Activated CD8-positive, alpha-beta memory T cell treated with anti-CD3 and anti-CD28 coated beads for 36 hours (primary cell): ENCODE results near the gene HSF4. TPM values are rescaled to one million over a fixed set of nuclear protein-coding genes. Genes with fewer than 3 reads are reported as not detected.

ENCODE experiments used
- CTCF ChIA-PET: fragments of 350-600 bp; sonication (Branson Sonifier 250); formaldehyde crosslinking; loops from one replicate; lab custom pipeline; 2021; ENCODE audit warnings: antibody characterized with exemption; lab: Charles Lee
- POLR2A ChIA-PET: fragments of 350-600 bp; sonication (Branson Sonifier 250); formaldehyde crosslinking; loops from one replicate; lab custom pipeline; 2021; ENCODE audit warnings: antibody characterized with exemption; lab: Charles Lee
- total RNA-seq, 2 experiments: library from RNA; stranded (reverse); gene quantifications; one replicate each; pipeline ENCODE4 v1.2.3, GENCODE V29; 2021

The HSF4 gene
- total RNA-seq, 2 experiments from 2014 or later: 7.6 to 11.4 TPM

DNA sequence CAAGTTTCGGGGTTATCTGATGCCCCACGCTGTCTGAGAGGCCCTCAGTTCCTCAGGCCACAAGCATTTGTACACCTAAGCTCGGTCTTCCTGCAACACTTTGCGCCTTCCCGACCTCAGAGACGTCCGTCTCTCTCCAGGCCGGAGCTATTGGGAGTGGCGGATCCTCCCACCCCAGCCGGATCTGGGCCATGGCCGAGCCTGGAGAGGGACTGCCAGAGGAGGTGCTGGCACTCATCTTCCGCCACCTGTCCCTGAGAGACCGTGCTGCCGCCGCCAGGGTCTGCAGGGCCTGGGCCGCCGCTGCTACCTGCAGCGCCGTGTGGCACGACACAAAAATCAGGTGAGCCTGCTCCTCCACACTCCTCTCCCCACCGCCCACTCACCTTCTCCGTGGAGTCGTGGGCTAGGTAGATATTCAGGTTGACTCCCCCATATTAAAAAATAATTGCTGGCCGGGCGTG lies 2.9 kb upstream of the HSF4 start:
- CTCF ChIA-PET: interaction anchor here (1.2 to 4.1 kb wide), 5 partner anchors 9 to 183 kb away, joined by 5 to 26 read pairs (median 6); partner anchors contain the start of gene NOL3
- POLR2A ChIA-PET: interaction anchor here (0.5 kb wide), 1 partner anchor 229 kb away, joined by 3 read pairs; no protein-coding TSS in a partner anchor

GRCh38 chr16:67162506-67163163 lies 1.9 kb upstream of the HSF4 start:
- ChIA-PET CTCF (interaction anchor here (0.6 to 4.1 kb wide), 9 partner anchors 7 to 209 kb away, joined by 3 to 26 read pairs (median 5); no protein-coding TSS in a partner anchor), POLR2A (interaction anchor here (0.6 to 1.1 kb wide), 4 partner anchors 9 to 1594 kb away, joined by 3 to 4 read pairs (median 4); no protein-coding TSS in a partner anchor)

DNA sequence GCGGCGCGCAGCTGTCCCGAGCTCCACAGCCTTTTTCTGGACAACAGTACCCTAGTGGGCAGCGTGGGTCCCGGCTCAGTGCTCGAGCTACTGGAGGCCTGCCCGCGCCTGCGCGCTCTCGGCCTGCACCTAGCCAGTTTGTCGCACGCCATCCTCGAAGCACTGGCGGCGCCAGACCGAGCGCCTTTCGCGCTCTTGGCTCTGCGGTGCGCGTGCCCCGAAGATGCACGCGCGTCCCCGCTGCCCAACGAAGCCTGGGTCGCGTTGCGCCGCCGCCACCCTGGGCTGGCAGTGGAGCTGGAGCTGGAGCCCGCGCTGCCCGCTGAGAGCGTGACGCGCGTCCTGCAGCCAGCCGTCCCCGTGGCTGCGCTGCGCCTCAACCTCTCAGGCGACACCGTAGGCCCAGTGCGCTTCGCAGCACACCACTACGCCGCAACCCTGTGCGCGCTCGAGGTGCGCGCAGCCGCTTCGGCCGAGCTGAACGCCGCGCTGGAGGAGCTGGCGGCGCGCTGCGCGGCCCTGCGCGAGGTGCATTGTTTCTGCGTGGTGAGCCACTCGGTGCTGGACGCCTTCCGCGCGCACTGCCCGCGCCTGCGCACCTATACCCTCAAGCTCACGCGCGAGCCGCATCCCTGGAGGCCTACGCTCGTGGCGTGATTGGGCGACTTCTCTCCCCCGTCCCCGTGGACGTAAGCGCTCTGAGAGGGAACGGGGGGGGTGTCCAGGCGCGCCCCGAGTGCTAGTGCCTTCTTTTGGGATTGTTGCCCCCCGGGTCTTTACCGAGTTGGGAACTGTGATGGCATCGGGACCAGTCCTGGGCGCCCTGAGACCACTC lies 1.2 kb upstream of the HSF4 start:
- POLR2A ChIA-PET: interaction anchor here (0.9 to 1.1 kb wide), 2 partner anchors 10 to 11 kb away, joined by 3 to 4 read pairs; no protein-coding TSS in a partner anchor
- CTCF ChIA-PET: interaction anchor here (0.9 to 4.1 kb wide), 9 partner anchors 8 to 206 kb away, joined by 3 to 26 read pairs (median 4); no protein-coding TSS in a partner anchor

DNA sequence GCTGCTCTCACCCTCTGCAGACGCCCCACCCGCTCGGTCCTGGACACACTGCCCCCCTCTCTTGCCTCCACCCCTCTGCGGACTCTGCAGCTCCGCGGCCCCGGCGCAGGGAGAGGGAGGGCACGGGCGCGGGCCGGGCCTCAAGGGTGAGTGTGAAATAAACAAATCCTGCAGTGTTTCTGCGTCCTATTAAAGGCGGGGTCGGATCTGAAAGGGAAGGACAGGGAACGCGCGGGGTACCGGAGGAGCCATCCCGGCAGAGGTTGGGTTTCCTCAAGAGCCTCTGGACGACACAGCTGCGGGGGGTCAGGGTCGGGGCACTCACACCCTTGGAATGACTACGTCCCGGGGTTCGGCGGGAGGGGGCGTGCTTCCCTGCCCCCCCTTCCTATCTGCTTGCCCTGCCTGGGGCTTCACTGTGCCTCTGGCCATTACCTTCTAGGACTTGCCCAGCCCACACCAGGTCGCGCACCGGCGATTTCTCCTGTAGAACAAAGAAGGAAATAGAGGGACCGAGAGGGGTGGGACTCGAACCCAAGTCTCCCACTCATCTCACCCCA lies 466 bp upstream of the HSF4 start:
- ChIA-PET CTCF (interaction anchor here (0.9 to 4.1 kb wide), 7 partner anchors 9 to 207 kb away, joined by 3 to 26 read pairs (median 6); no protein-coding TSS in a partner anchor), POLR2A (interaction anchor here (2.2 kb wide), 1 partner anchor 11 kb away, joined by 10 read pairs; no protein-coding TSS in a partner anchor)

DNA sequence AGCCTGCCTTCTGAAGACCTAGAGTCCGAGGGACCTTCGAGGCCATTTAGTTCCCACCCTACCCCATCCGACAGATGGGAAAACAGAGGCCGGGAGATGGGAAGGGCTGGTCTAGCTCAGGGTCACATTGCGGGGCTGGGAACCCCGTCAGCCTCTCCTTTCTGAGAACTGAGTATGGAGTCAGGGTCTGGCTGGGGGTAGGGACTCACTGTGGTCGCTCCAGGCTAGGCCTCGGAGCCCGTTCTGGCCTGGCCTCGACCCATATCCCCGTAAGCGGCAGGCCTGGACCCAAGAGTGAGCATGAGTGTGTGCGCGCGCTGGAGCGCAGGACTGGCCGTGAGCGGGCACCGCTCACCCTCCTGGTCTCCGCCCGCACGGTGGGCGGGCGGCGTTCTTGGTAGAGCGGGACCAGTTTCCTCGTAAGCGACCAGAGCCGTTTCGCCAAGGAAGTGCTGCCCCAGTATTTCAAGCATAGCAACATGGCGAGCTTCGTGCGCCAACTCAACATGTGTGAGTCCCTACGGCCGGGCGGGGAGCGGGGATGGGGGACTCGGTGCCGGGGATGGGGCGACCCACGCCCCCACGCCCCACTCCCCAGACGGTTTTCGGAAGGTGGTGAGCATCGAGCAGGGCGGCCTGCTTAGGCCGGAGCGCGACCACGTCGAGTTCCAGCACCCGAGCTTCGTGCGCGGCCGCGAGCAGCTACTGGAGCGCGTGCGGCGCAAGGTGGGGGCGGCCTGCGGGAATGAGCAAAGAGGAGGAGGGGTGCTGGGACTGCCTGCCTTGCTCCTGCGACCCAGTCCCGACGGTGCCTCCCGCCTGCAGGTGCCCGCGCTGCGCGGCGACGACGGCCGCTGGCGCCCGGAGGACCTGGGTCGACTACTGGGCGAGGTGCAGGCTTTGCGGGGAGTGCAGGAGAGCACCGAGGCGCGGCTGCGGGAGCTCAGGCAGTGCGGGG lies 855 bp downstream of the HSF4 start:
- ChIA-PET CTCF (interaction anchor here (0.7 to 2.9 kb wide), 3 partner anchors 10 to 288 kb away, joined by 3 to 8 read pairs (median 3); no protein-coding TSS in a partner anchor), POLR2A (interaction anchor here (1.1 to 2.2 kb wide), 2 partner anchors 10 to 11 kb away, joined by 8 to 10 read pairs; no protein-coding TSS in a partner anchor)

DNA sequence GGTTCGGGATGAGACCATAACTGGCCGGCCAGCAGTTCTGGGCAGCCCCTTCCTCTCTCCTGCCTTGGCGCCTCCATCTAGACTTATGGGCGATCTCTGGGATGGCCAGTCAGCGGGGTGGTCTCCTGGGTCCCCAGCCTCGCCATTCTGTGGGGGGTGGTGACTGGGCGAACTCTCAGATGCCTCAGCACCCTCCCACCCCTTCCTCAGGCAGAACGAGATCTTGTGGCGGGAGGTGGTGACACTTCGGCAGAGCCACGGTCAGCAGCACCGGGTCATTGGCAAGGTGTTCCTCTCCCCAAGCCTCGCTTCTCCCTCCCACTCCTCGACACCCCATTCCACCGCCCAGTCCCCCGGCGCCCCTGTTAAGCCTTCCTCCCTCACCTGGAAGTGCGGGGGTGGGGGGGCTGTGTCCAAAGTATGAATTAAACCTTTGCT lies 1.6 kb downstream of the HSF4 start:
- POLR2A ChIA-PET: interaction anchor here (1.1 to 2.2 kb wide), 2 partner anchors 9 to 11 kb away, joined by 8 to 10 read pairs; no protein-coding TSS in a partner anchor

DNA sequence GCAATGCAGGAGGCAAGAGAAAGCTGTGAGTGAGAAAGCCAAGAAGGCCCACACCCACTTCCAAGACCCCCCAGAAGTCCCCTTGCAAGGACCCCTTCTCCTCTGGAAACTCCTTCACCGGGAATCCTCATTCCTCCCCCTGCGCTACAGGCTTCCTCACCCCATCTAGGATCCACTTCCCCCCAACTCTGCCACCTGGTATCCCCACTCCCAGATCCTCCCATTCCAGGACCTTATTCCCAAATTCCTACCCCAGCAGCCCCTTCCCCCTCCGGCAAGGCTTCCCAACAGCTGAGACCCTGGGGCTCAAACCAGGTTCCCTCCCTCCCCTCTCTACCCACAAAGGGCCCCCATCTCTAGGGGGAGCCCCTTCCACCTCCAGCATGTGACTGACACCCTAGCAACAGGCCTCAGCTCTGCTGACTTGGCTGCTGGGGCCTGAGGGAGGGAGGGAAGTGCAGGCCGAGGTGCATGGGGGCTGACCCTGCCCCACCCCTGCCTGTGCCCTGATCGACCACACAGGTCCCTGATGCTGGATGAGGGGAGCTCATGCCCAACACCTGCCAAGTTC lies 2.1 kb downstream of the HSF4 start:
- POLR2A ChIA-PET: interaction anchor here (1.1 kb wide), 1 partner anchor 12 kb away, joined by 8 read pairs; no protein-coding TSS in a partner anchor
- CTCF ChIA-PET: interaction anchor here (1.2 to 2.9 kb wide), 2 partner anchors 11 to 12 kb away, joined by 3 to 8 read pairs; no protein-coding TSS in a partner anchor

More for the DNA sequence above, 1.6 kb downstream of the HSF4 start:
- CTCF ChIA-PET: interaction anchor here (2.9 kb wide), 1 partner anchor 11 kb away, joined by 8 read pairs; no protein-coding TSS in a partner anchor

GRCh38 chr16:67167588-67167987 lies 3.0 kb downstream of the HSF4 start:
- POLR2A ChIA-PET: no interaction called here
- CTCF ChIA-PET: interaction anchor here (1.2 to 2.0 kb wide), 2 partner anchors 10 to 16 kb away, joined by 3 to 5 read pairs; partner anchors contain the start of gene MATCAP1

- ChIA-PET POLR2A (interaction anchor here (0.6 to 3.0 kb wide), 2 partner anchors 9 to 53 kb away, joined by 6 to 14 read pairs; partner anchors contain the start of genes FBXL8 and TRADD), CTCF (interaction anchor here (0.6 to 2.4 kb wide), 8 partner anchors 10 to 215 kb away, joined by 3 to 7 read pairs (median 4); partner anchors contain the start of gene MATCAP1)
Observed at GRCh38 chr16:67169011-67169451, 4.5 kb downstream of the HSF4 start.

DNA sequence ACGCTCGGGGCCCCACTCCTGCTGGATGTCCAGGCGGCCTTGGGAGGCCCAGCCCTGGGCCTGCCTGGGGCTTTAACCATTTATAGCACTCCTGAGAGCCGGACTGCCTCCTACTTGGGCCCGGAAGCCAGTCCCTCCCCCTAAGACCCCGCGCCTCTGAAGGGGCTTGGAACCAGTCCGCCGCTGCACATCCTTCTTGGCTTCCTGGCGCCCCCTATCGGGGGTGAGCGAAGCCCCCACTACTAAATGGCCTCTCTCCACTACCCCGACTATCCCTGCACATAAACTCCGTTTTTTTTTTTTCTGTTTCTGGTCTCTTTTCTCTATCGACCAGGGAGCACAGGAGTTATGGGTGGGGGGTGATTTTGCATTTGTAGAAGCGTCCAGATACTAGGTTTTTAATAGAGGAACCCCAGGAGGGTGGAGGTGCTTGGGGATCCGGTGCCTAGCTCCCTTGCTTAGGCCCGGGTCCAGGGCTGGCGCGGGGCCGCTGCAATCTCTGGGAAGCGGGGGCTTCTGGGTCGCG lies 5.2 kb downstream of the HSF4 start:
- ChIA-PET CTCF (interaction anchor here (0.7 to 2.4 kb wide), 14 partner anchors 9 to 216 kb away, joined by 3 to 10 read pairs (median 4); partner anchors contain the start of genes CES3 and MATCAP1), POLR2A (interaction anchor here (0.7 to 3.0 kb wide), 3 partner anchors 10 to 356 kb away, joined by 3 to 14 read pairs (median 4); partner anchors contain the start of genes FBXL8 and TRADD)

- POLR2A ChIA-PET: interaction anchor here (0.7 to 3.0 kb wide), 3 partner anchors 11 to 355 kb away, joined by 3 to 14 read pairs (median 4); partner anchors contain the start of genes FBXL8 and TRADD
- CTCF ChIA-PET: interaction anchor here (0.6 to 2.4 kb wide), 13 partner anchors 10 to 216 kb away, joined by 3 to 10 read pairs (median 3); partner anchors contain the start of genes CES3 and MATCAP1
Observed at GRCh38 chr16:67170168-67170948, 5.8 kb downstream of the HSF4 start, which contains the start of gene NOL3. TSS of gene NOL3 (plus strand) at chr16:67170538.

DNA sequence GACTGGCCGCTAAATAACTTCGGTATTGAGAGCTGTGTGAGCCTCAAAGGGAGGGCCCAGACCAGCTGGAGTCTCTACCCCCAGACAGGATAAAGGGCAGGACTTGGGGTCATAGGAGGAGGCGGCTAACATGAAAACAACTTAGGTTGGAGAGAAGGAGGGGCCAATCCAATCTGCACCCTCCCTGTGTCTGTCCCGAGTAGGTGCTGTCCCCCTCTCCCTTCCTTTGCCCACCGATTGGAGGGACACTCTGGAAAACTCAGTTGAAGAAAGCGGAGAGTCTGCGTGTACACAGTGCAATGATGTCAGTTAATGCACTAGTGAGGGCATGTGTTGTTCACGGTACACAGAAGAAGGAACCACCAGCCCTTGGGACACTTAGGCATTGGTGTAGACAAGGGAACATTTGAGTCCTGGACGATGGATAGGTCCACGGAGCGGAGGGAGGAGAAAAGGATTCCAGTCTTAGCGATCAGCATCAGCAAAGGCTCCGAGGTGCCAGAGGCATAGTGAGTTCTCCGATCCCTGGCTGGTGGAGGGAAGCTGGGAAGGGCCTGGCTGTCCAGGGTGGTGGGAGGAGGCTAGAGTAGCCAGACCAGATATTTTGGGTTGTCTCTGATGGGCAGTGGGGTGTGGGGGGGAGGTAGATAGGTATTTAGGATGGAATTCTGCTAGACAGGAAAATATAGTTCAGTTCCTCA lies 6.6 kb downstream of the HSF4 start:
- CTCF ChIA-PET: interaction anchor here (1.0 to 2.4 kb wide), 6 partner anchors 10 to 195 kb away, joined by 3 to 10 read pairs (median 6); partner anchors contain the start of gene MATCAP1
- POLR2A ChIA-PET: interaction anchor here (3.0 kb wide), 1 partner anchor 11 kb away, joined by 14 read pairs; the partner anchor contains the start of genes FBXL8 and TRADD

DNA sequence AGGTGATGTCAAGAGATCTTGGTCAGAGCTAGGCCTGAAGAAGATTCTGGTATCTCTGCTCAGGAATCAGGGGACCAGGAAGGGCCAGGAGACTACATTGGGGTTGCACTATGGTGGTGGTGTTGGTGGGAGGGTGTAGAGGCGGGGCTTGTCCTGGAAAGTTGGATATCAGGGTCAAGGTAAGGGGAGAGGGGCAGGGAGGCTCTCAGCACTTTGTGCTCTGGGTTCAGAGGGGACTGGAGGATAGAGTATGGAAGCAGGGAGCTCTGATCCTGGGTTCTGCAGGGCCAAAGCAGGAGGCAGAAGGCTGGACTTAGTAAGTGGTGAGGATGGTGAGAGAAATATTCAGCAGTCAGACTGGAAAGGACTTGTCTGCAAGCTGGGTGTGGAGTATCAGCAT lies 8.8 kb downstream of the HSF4 start:
- POLR2A ChIA-PET: interaction anchor here (1.0 kb wide), 1 partner anchor 12 kb away, joined by 3 read pairs; no protein-coding TSS in a partner anchor
- CTCF ChIA-PET: interaction anchor here (0.7 to 1.5 kb wide), 5 partner anchors 9 to 19 kb away, joined by 3 to 6 read pairs (median 4); partner anchors contain the start of gene E2F4
